SK-N-SH (cell line): Measurements from ENCODE around the gene SRRM2. TPM values are rescaled to one million over a fixed set of nuclear protein-coding genes. Genes with fewer than 3 reads are reported as not detected.

Experiments
- CTCF ChIA-PET: fragments of 300-600, 350-600 bp; formaldehyde crosslinking; extraction: SDS; loops from one replicate; lab custom pipeline; 2021; lab: Yijun Ruan, JAX
- POLR2A ChIA-PET: fragments of 350-600 bp; sonication (Branson Sonifier 250); formaldehyde crosslinking; extraction: SDS; loops from one replicate; lab custom pipeline; 2020; ENCODE audit warnings: antibody characterized with exemption, inconsistent platforms; lab: Yijun Ruan, JAX
- DNase-seq: peaks from one replicate; pipeline ENCODE4 v3.0.0; 2012
- H2AFZ ChIP-seq: fragments of 200-600 bp; sonication (generic); 2 replicates; pipeline ENCODE4 v1.8.1; 2016; ENCODE audit warnings: antibody characterized with exemption, mild to moderate bottlenecking, low read depth
- H3F3A ChIP-seq: fragments of 200-600 bp; sonication (generic); replicated peaks from 2 replicates; pipeline ENCODE3; 2016; ENCODE audit warnings: antibody characterized with exemption, mild to moderate bottlenecking; ENCODE audit not compliant: insufficient read depth
- H3K27ac ChIP-seq, 2 experiments: fragments of 200-500 bp in 1 of 2; fragments of 200-600 bp in 1 of 2; sonication (Bioruptor generic) in 1 of 2; sonication (generic), shearing (Covaris generic) in 1 of 2; 2 replicates each; pipeline versions ENCODE4 v1.5.1 to v1.6.1; 2014 to 2016; ENCODE audit warnings: low read depth in 2 of 2, inconsistent platforms in 1 of 2, low read length in 1 of 2, mild to moderate bottlenecking in 1 of 2, mixed read lengths in 1 of 2
- H3K27me3 ChIP-seq: fragments of 200-600 bp; sonication (generic), shearing (Covaris generic); 2 replicates; pipeline ENCODE4 v1.6.1; 2016; ENCODE audit warnings: mixed run types; ENCODE audit not compliant: insufficient read depth
- H3K36me3 ChIP-seq, 2 experiments: fragments of 200-500 bp in 1 of 2; fragments of 200-600 bp in 1 of 2; sonication (Bioruptor generic) in 1 of 2; sonication (generic) in 1 of 2; replicated peaks in 1 of 2; 2 replicates each; pipeline versions ENCODE3 to v1.5.1; 2014 to 2016; ENCODE audit warnings: low read length in 1 of 2, mild to moderate bottlenecking in 1 of 2; ENCODE audit not compliant: insufficient read depth in 2 of 2, control insufficient read depth in 1 of 2
- H3K4me1 ChIP-seq, 2 experiments: fragments of 200-500 bp in 1 of 2; fragments of 200-600 bp in 1 of 2; sonication (Bioruptor generic) in 1 of 2; sonication (generic), shearing (Covaris generic) in 1 of 2; 2 replicates each; pipeline versions ENCODE4 v1.5.1 to v1.6.1; 2014 to 2016; ENCODE audit warnings: low read depth in 1 of 2, low read length in 1 of 2, mixed run types in 1 of 2; ENCODE audit not compliant: insufficient read depth in 2 of 2, control insufficient read depth in 1 of 2
- H3K4me2 ChIP-seq: fragments of 200-600 bp; sonication (generic), shearing (Covaris generic); 2 replicates; pipeline ENCODE4 v1.6.1; 2017; ENCODE audit warnings: mixed run types
- H3K4me3 ChIP-seq, 2 experiments: fragments of 200-500 bp in 1 of 2; fragments of 200-600 bp in 1 of 2; sonication (Bioruptor generic) in 1 of 2; sonication (generic), shearing (Covaris generic) in 1 of 2; 2 replicates each; pipeline versions ENCODE4 v1.5.1 to v1.8.1; 2014 to 2016; ENCODE audit warnings: low read depth in 2 of 2, inconsistent platforms in 1 of 2, low read length in 1 of 2, mild to moderate bottlenecking in 1 of 2, mixed read lengths in 1 of 2, moderate library complexity in 1 of 2
- H3K79me2 ChIP-seq: fragments of 200-600 bp; sonication (generic); 2 replicates; pipeline ENCODE4 v1.8.1; 2017; ENCODE audit warnings: mild to moderate bottlenecking; ENCODE audit not compliant: insufficient read depth
- H3K9ac ChIP-seq: fragments of 200-600 bp; sonication (generic); 2 replicates; pipeline ENCODE4 v1.6.1; 2017; ENCODE audit warnings: mixed run types
- H3K9me2 ChIP-seq: fragments of 200-600 bp; sonication (generic); 2 replicates; pipeline ENCODE4 v1.6.1; 2017; ENCODE audit warnings: mixed run types
- H3K9me3 ChIP-seq: fragments of 200-600 bp; sonication (generic); 2 replicates; pipeline ENCODE4 v1.6.1; 2017; ENCODE audit warnings: mixed run types, mild to moderate bottlenecking, moderate library complexity
- H4K20me1 ChIP-seq: fragments of 200-600 bp; sonication (generic); 2 replicates; pipeline ENCODE4 v1.6.1; 2017; ENCODE audit warnings: mild to moderate bottlenecking, mixed run types; ENCODE audit not compliant: insufficient read depth
- ELF1 ChIP-seq: IDR thresholded peaks from 2 replicates; pipeline ENCODE4 v1.4.0; 2012
- GATA2 ChIP-seq: sonication (generic); formaldehyde crosslinking; IDR thresholded peaks from 2 replicates; pipeline ENCODE4 v1.5.0; 2020; ENCODE audit warnings: mild to moderate bottlenecking, missing genetic modification reagents
- NFIC ChIP-seq: IDR thresholded peaks from 2 replicates; pipeline ENCODE4 v1.4.0; 2012; ENCODE audit warnings: borderline replicate concordance
- NRF1 ChIP-seq: IDR thresholded peaks from 2 replicates; pipeline ENCODE4 v1.6.1; 2012; ENCODE audit warnings: low read depth, mild to moderate bottlenecking, low read length
- POLR2AphosphoS5 ChIP-seq: IDR thresholded peaks from 2 replicates; pipeline ENCODE4 v1.6.1; 2012; ENCODE audit warnings: low read depth, low read length
- RXRA ChIP-seq: IDR thresholded peaks from 2 replicates; pipeline ENCODE4 v1.4.0; 2012; ENCODE audit warnings: low read depth, mild to moderate bottlenecking, borderline replicate concordance
- SIN3A ChIP-seq: IDR thresholded peaks from 2 replicates; pipeline ENCODE4 v1.6.1; 2012; ENCODE audit warnings: low read depth, mild to moderate bottlenecking, low read length, moderate library complexity, borderline replicate concordance
- TAF1 ChIP-seq: IDR thresholded peaks from 2 replicates; pipeline ENCODE4 v1.6.1; 2012; ENCODE audit warnings: low read depth, mild to moderate bottlenecking, low read length, moderate library complexity, borderline replicate concordance
- WGBS: methylation state at CpG from one replicate; pipeline ENCODE4 v1.1.6; 2017; ENCODE audit warnings: low lambda C conversion rate; 5-methylcytosine and 5-hydroxymethylcytosine counted together
- polyA plus RNA-seq, 3 experiments: library from polyadenylated mRNA; depleted of rRNA; stranded (reverse); fragments of >200 nt; gene quantifications; 2 replicates each; pipeline ENCODE4 v1.2.3, GENCODE V29; 2012
- TF ChIP-seq, protein P1 (sequence below): IDR thresholded peaks from 2 replicates; pipeline ENCODE4 v1.6.1; 2012; ENCODE audit warnings: mild to moderate bottlenecking, low read depth, low read length, moderate library complexity
- TF ChIP-seq, protein P2 (sequence below): IDR thresholded peaks from 2 replicates; pipeline ENCODE4; 2012
- TF ChIP-seq, protein P3 (sequence below): IDR thresholded peaks from 2 replicates; pipeline ENCODE4 v1.4.0; 2012; ENCODE audit warnings: low read depth, borderline replicate concordance
- TF ChIP-seq, protein P4 (sequence below): fragments of 150-350 bp; IDR thresholded peaks from 2 replicates; pipeline ENCODE4 v1.6.1; 2017; ENCODE audit warnings: antibody characterized with exemption, low read length, low read depth, borderline replicate concordance

Gene SRRM2
- polyA plus RNA-seq, 1 of the 3 experiments (the other 2 are of a cell fraction), result 143 TPM

DNA sequence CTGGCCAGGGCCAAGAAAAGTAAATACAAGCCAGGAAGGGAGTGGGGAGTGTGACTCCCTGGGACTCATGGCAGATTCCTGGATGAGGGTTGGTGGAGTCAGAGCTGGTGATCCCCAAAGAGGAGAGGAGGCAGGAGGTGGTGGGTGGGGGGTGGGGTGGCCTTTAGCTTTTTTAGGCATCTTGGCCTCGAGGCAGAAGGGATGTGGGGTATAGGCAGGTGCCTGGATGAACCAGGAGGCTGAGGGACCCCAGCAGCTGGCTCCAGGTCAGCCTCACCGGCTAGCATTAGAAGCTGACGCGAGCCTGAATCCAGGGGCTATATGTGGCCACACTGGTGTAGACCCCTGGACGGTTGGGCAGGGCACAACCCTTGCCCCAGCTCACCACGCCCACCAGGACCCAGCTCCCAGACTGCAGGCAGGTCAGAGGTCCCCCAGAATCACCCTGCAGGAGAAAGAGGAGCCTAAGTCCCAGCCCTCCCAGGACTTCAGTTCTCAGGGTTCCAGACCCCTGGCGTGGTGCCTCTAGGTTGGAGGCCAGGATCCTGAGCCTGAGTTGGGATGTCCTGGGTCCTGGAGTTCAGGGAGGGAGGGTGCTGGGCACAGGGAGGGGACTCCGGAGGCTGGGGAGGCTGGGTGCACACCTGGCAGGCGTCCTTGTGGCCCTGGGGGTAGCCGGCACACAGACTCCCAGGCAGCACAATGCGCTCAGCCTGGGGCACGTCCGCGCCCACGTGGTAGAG is 32.1 kb downstream of the SRRM2 start:
- no peaks in the 10 kb centered on the region for H3F3A ChIP-seq
- H3K9ac ChIP-seq, result no peak overlapping the region
- ChIA-PET CTCF (interaction anchor here (0.6 to 2.0 kb wide), 5 partner anchors 8 to 84 kb away, joined by 3 to 8 read pairs (median 3); no protein-coding TSS in a partner anchor), POLR2A (no interaction called here)
- H3K9me2 ChIP-seq, result no peaks in the 10 kb centered on the region
- H4K20me1 ChIP-seq, result no peaks in the 10 kb centered on the region
- no peaks in the 10 kb centered on the region for H3K9me3 ChIP-seq
- 93% methylated on average over 7 of the region's 15 CpGs for WGBS
- H3K4me1 ChIP-seq, result no peaks in the 10 kb centered on the region; a peak in 1 of 4 replicates
- no peak overlapping the region for H3K27ac ChIP-seq
- no peak overlapping the region for H3K4me2 ChIP-seq
- no peaks in the 10 kb centered on the region for H3K27me3 ChIP-seq
- H3K4me3 ChIP-seq, result no peak overlapping the region
- no peak overlapping the region for H2AFZ ChIP-seq
- no peaks in the 10 kb centered on the region for H3K79me2 ChIP-seq
- TF ChIP-seq, protein P1, sequence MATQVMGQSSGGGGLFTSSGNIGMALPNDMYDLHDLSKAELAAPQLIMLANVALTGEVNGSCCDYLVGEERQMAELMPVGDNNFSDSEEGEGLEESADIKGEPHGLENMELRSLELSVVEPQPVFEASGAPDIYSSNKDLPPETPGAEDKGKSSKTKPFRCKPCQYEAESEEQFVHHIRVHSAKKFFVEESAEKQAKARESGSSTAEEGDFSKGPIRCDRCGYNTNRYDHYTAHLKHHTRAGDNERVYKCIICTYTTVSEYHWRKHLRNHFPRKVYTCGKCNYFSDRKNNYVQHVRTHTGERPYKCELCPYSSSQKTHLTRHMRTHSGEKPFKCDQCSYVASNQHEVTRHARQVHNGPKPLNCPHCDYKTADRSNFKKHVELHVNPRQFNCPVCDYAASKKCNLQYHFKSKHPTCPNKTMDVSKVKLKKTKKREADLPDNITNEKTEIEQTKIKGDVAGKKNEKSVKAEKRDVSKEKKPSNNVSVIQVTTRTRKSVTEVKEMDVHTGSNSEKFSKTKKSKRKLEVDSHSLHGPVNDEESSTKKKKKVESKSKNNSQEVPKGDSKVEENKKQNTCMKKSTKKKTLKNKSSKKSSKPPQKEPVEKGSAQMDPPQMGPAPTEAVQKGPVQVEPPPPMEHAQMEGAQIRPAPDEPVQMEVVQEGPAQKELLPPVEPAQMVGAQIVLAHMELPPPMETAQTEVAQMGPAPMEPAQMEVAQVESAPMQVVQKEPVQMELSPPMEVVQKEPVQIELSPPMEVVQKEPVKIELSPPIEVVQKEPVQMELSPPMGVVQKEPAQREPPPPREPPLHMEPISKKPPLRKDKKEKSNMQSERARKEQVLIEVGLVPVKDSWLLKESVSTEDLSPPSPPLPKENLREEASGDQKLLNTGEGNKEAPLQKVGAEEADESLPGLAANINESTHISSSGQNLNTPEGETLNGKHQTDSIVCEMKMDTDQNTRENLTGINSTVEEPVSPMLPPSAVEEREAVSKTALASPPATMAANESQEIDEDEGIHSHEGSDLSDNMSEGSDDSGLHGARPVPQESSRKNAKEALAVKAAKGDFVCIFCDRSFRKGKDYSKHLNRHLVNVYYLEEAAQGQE, result no peak
- TF ChIP-seq RXRA (no peak), NRF1 (no peak), TAF1 (no peak), SIN3A (no peak), NFIC (no peak), POLR2AphosphoS5 (no peak), GATA2 (CRISPR knock-in tag) (no peak), ELF1 (no peak)
- TF ChIP-seq, protein P2, sequence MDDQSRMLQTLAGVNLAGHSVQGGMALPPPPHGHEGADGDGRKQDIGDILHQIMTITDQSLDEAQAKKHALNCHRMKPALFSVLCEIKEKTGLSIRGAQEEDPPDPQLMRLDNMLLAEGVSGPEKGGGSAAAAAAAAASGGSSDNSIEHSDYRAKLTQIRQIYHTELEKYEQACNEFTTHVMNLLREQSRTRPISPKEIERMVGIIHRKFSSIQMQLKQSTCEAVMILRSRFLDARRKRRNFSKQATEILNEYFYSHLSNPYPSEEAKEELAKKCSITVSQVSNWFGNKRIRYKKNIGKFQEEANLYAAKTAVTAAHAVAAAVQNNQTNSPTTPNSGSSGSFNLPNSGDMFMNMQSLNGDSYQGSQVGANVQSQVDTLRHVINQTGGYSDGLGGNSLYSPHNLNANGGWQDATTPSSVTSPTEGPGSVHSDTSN, result no peak
- TF ChIP-seq, protein P3, sequence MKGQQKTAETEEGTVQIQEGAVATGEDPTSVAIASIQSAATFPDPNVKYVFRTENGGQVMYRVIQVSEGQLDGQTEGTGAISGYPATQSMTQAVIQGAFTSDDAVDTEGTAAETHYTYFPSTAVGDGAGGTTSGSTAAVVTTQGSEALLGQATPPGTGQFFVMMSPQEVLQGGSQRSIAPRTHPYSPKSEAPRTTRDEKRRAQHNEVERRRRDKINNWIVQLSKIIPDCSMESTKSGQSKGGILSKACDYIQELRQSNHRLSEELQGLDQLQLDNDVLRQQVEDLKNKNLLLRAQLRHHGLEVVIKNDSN, result no peak
- TF ChIP-seq, protein P4, sequence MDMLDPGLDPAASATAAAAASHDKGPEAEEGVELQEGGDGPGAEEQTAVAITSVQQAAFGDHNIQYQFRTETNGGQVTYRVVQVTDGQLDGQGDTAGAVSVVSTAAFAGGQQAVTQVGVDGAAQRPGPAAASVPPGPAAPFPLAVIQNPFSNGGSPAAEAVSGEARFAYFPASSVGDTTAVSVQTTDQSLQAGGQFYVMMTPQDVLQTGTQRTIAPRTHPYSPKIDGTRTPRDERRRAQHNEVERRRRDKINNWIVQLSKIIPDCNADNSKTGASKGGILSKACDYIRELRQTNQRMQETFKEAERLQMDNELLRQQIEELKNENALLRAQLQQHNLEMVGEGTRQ, result no peak
- no peaks in the 10 kb centered on the region for H3K36me3 ChIP-seq
- no peak for DNase-seq
